Ovary (tissue), 3 donors: ENCODE measurements around the gene SUN1.

Experiments used
- CTCF ChIP-seq, 3 donors: fragments of 450-650 bp in 2 of 3; fragments of 200-600 bp in 1 of 3; IDR thresholded peaks; one replicate each; pipeline versions ENCODE4 v1.5.1 to v1.8.0; 2016 to 2022; ENCODE audit warnings: antibody characterized with exemption in 3 of 3, mild to moderate bottlenecking in 1 of 3
- EP300 ChIP-seq: sonication (generic); formaldehyde crosslinking; IDR thresholded peaks from one replicate; pipeline ENCODE4 v1.6.1; 2017; ENCODE audit warnings: antibody characterized with exemption
- POLR2A ChIP-seq: fragments of 450-650 bp; IDR thresholded peaks from one replicate; pipeline ENCODE4 v1.6.1; 2017; ENCODE audit warnings: antibody characterized with exemption, mild to moderate bottlenecking, moderate library complexity
- donor health status: DM: no; HTN: no; CAD: no.

GRCh38 chr7:805261-805660 lies 27.0 kb upstream of the SUN1 start:
- no peak for TF ChIP-seq CTCF (IDR thresholded peaks at IDR 0.05)
- no peak for TF ChIP-seq POLR2A
- TF ChIP-seq EP300: no peak
